Pulmonary artery endothelial cell (primary cell): ENCODE data around the gene CPLANE1. TPM values are rescaled to one million over a fixed set of nuclear protein-coding genes. Genes with fewer than 3 reads are reported as not detected.
"Not testable (repeated sequence)": the region's sequence is repeated elsewhere in the genome, so short reads cannot be mapped to it uniquely, and the experiment has no call there.

Experiments
- DNase-seq: peaks from one replicate; pipeline ENCODE4 v3.0.0-alpha.2; 2011; ENCODE audit warnings: low read depth, low spot score
- total RNA-seq: library from RNA; depleted of rRNA; stranded (reverse); fragments of >200 nt; gene quantifications from 2 replicates; pipeline ENCODE4 v1.2.3, GENCODE V29; 2014

The CPLANE1 gene
- total RNA-seq, 1 donor from 2014 or later = 10.0 TPM

GRCh38 chr5:37121465-37121864 is 127.7 kb downstream of the CPLANE1 start:
- DNase-seq = no peak

- DNase-seq = no peak
Observed at GRCh38 chr5:37121027-37121426, 128.1 kb downstream of the CPLANE1 start.

- DNase-seq = no peak
Observed at GRCh38 chr5:37120270-37120669, 128.9 kb downstream of the CPLANE1 start.

GRCh38 chr5:37116359-37116758 is 132.8 kb downstream of the CPLANE1 start:
- no peak for DNase-seq

GRCh38 chr5:37112383-37112991 is 136.7 kb downstream of the CPLANE1 start:
- DNase-seq = no peak

GRCh38 chr5:37111426-37112382 is 137.5 kb downstream of the CPLANE1 start:
- DNase-seq = no peak

GRCh38 chr5:37110135-37110534 is 139.0 kb downstream of the CPLANE1 start:
- no peak for DNase-seq

GRCh38 chr5:37109338-37109737 is 139.8 kb downstream of the CPLANE1 start:
- DNase-seq = no peak

GRCh38 chr5:37103302-37103701 is 145.9 kb downstream of the CPLANE1 start:
- DNase-seq = no peak

- not testable (repeated sequence) for DNase-seq
Observed at GRCh38 chr5:37099267-37099666, 149.9 kb downstream of the CPLANE1 start.

GRCh38 chr5:37093795-37094194 is 155.4 kb downstream of the CPLANE1 start:
- not testable (repeated sequence) for DNase-seq

GRCh38 chr5:37090781-37091180 is 158.4 kb downstream of the CPLANE1 start:
- DNase-seq = no peak

- DNase-seq = no peak
Observed at GRCh38 chr5:37090123-37090726, 159.0 kb downstream of the CPLANE1 start.

- DNase-seq = no peak
Observed at GRCh38 chr5:37088009-37088408, 161.2 kb downstream of the CPLANE1 start.

- DNase-seq = no peak
Observed at GRCh38 chr5:37086466-37087173, 162.6 kb downstream of the CPLANE1 start.

- DNase-seq = not testable (repeated sequence)
Observed at GRCh38 chr5:37086026-37086425, 163.2 kb downstream of the CPLANE1 start.

- DNase-seq = not testable (repeated sequence)
Observed at GRCh38 chr5:37082977-37083376, 166.2 kb downstream of the CPLANE1 start.

- no peak for DNase-seq
Observed at GRCh38 chr5:37080697-37081096, 168.5 kb downstream of the CPLANE1 start.

GRCh38 chr5:37077146-37077545 is 172.0 kb downstream of the CPLANE1 start:
- DNase-seq = no peak

- DNase-seq = no peak
Observed at GRCh38 chr5:37075399-37075950, 173.7 kb downstream of the CPLANE1 start.

GRCh38 chr5:37071901-37072581 is 177.1 kb downstream of the CPLANE1 start:
- DNase-seq = peak; percentile 66
